ENCODE data around the gene RBFOX2. TPM values are rescaled to one million over a fixed set of nuclear protein-coding genes. Genes with fewer than 3 reads are reported as not detected.

The RBFOX2 gene
- total and polyA plus RNA-seq, 4 donors = 14.2 to 53.6 (median 25.6) TPM

GRCh38 chr22:35971456-35972119 lies 57.0 kb downstream of the RBFOX2 start:
- WGBS = 66% methylated on average over 3 of the region's 3 CpGs
- H3K9me3 ChIP-seq (ENCODE audit: control insufficient read depth in 4 of 4, low read length in 3 of 4) = no peaks in the 10 kb centered on the region
- peaks cover 0 to 1% (median 0%) of the 10 kb centered on the region in 4 donors for H3K36me3 ChIP-seq (ENCODE audit: control insufficient read depth in 4 of 4, insufficient read depth in 3 of 4, low read depth in 1 of 4, low read length in 3 of 4)
- TF ChIP-seq RAD21 (IDR thresholded peaks at IDR 0.05) (no peak), HNF4A (conservative IDR thresholded peaks at IDR 0.05) (no peak), MAX (IDR thresholded peaks at IDR 0.05) (no peak), REST (IDR thresholded peaks at IDR 0.05) (no peak), SP1 (IDR thresholded peaks at IDR 0.05) (no peak)
- peak overlapping the region in 1 of 2 donors; percentile 2 for H3K27ac ChIP-seq (ENCODE audit: low read depth in 1 of 2, low read length in 2 of 2)
- no peak overlapping the region for H3K9ac ChIP-seq (ENCODE audit: low read depth in 1 of 2, low read length in 2 of 2)
- no peak for DNase-seq (ENCODE audit: low spot score)
- H3K27me3 ChIP-seq (ENCODE audit: control insufficient read depth in 4 of 4, insufficient read depth in 4 of 4, low read length in 3 of 4) = no peaks in the 10 kb centered on the region
- no peak overlapping the region for H3K4me3 ChIP-seq (ENCODE audit: low read depth in 1 of 3, low read length in 3 of 3)
- peaks cover 9 to 32% (median 22%) of the 10 kb centered on the region in 4 donors for H3K4me1 ChIP-seq (ENCODE audit: control insufficient read depth in 4 of 4, insufficient read depth in 4 of 4, low read length in 3 of 4)

GRCh38 chr22:35970616-35971455 lies 57.8 kb downstream of the RBFOX2 start:
- peaks cover 13 to 34% (median 22%) of the 10 kb centered on the region in 4 donors for H3K4me1 ChIP-seq (ENCODE audit: control insufficient read depth in 4 of 4, insufficient read depth in 4 of 4, low read length in 3 of 4)
- H3K27ac ChIP-seq (ENCODE audit: low read depth in 1 of 2, low read length in 2 of 2) = no peak overlapping the region
- no peak for DNase-seq (ENCODE audit: low spot score)

More at GRCh38 chr22:35970616-35971455, 57.8 kb downstream of the RBFOX2 start:
- TF ChIP-seq JUND (IDR thresholded peaks at IDR 0.05) = no peak
- no peak for TF ChIP-seq ZBTB33 (IDR thresholded peaks at IDR 0.05)
- no peak for TF ChIP-seq GABPA (IDR thresholded peaks at IDR 0.05 in 1 of 2, conservative IDR thresholded peaks at IDR 0.05 in 1 of 2)
- no peak for TF ChIP-seq RXRA (IDR thresholded peaks at IDR 0.05)
- TF ChIP-seq RAD21 (IDR thresholded peaks at IDR 0.05) = no peak
- TF ChIP-seq CTCF (IDR thresholded peaks at IDR 0.05; ENCODE audit: low read depth, low read length, missing input control) = no peak
- Histone ChIP-seq H3K9me3 (ENCODE audit: control insufficient read depth in 4 of 4, low read length in 3 of 4) (no peaks in the 10 kb centered on the region), H3K36me3 (ENCODE audit: control insufficient read depth in 4 of 4, insufficient read depth in 3 of 4, low read depth in 1 of 4, low read length in 3 of 4) (peaks cover 0 to 1% (median 0%) of the 10 kb centered on the region in 4 donors), H3K4me3 (ENCODE audit: low read depth in 1 of 3, low read length in 3 of 3) (no peak overlapping the region), H3K9ac (ENCODE audit: low read depth in 1 of 2, low read length in 2 of 2) (no peak overlapping the region), H3K27me3 (ENCODE audit: control insufficient read depth in 4 of 4, insufficient read depth in 4 of 4, low read length in 3 of 4) (no peaks in the 10 kb centered on the region)
- 89% methylated on average over 4 of the region's 4 CpGs for WGBS
